ENCODE measurements around the gene RMND1.

DNA sequence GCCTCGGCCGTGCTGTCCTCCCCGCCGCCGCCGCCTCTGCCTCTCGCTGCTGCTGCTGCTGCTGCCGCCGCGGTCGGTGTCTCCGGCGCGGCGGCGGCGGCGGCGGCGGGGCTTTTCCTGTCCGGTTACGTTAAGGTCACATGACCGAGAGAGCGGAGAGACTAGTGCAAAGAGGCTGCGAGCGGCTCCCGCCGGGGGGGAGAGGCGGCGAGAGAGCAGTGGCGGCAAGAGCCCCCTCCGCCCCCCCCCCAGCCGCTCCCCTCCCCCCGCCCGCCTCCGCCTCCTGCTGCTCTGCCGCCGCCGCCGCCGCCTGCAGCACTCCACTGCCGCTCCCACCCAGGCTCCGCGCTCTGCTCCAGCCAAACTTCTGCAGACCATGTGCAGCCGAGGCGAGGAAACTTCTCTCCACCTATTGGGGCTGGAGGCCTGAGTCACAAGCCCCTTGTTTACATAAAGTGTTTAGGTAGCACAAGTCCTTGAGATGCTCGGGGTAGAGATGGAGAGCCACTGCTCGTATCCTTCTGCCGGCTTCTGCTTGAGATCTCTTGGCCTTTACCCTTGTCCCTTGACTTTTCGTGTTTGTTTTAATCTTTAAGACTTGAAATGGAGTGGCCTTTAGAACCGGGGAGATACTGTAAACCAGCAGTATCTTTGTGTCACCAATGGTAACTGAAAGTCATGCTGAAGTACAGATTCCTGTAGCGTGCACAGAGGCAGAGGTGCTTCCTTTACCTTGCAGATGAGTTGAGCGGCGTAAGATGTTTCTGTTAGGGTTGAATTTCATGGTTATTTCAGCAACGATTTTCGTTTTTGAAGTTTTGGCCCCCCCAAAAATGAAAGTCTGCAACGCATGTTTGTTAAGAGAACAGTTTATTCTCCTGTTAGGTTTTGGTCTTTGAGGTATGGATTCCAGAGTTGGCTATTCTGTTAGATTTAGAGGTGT, 60.2 kb downstream of the RMND1 start, which contains the start of gene ZBTB2:
- TF ChIP-seq, protein P1, sequence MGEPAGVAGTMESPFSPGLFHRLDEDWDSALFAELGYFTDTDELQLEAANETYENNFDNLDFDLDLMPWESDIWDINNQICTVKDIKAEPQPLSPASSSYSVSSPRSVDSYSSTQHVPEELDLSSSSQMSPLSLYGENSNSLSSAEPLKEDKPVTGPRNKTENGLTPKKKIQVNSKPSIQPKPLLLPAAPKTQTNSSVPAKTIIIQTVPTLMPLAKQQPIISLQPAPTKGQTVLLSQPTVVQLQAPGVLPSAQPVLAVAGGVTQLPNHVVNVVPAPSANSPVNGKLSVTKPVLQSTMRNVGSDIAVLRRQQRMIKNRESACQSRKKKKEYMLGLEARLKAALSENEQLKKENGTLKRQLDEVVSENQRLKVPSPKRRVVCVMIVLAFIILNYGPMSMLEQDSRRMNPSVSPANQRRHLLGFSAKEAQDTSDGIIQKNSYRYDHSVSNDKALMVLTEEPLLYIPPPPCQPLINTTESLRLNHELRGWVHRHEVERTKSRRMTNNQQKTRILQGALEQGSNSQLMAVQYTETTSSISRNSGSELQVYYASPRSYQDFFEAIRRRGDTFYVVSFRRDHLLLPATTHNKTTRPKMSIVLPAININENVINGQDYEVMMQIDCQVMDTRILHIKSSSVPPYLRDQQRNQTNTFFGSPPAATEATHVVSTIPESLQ (CRISPR knock-in tag; IDR thresholded peaks at IDR 0.05): no peak
- TF ChIP-seq, protein P2, sequence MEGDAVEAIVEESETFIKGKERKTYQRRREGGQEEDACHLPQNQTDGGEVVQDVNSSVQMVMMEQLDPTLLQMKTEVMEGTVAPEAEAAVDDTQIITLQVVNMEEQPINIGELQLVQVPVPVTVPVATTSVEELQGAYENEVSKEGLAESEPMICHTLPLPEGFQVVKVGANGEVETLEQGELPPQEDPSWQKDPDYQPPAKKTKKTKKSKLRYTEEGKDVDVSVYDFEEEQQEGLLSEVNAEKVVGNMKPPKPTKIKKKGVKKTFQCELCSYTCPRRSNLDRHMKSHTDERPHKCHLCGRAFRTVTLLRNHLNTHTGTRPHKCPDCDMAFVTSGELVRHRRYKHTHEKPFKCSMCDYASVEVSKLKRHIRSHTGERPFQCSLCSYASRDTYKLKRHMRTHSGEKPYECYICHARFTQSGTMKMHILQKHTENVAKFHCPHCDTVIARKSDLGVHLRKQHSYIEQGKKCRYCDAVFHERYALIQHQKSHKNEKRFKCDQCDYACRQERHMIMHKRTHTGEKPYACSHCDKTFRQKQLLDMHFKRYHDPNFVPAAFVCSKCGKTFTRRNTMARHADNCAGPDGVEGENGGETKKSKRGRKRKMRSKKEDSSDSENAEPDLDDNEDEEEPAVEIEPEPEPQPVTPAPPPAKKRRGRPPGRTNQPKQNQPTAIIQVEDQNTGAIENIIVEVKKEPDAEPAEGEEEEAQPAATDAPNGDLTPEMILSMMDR (IDR thresholded peaks at IDR 0.05): no peak

Data from WTC11 (cell line).